CD14-positive monocyte (primary cell): ENCODE results near the gene NTM. TPM values are rescaled to one million over a fixed set of nuclear protein-coding genes. Genes with fewer than 3 reads are reported as not detected.

Experiments
- DNase-seq, 3 donors: peaks; one replicate each; pipeline ENCODE4 v3.0.0-alpha.2; 2011 to 2022
- H2AFZ ChIP-seq: 2 replicates; pipeline ENCODE4 v1.6.0; 2012; ENCODE audit warnings: mild to moderate bottlenecking, low read depth, low read length, inconsistent platforms; ENCODE audit not compliant: insufficient read depth, poor library complexity, severe bottlenecking
- H3K27ac ChIP-seq, 2 donors: 1 replicate in 1 of 2; 2 replicates in 1 of 2; pipeline ENCODE4 v1.5.1; 2012 to 2013; ENCODE audit warnings: low read length in 2 of 2, control low read depth in 1 of 2, inconsistent platforms in 1 of 2, low read depth in 1 of 2, mild to moderate bottlenecking in 1 of 2
- H3K27me3 ChIP-seq, 2 donors: one replicate each; pipeline versions ENCODE4 v1.6.0 to v1.6.1; 2011 to 2013; ENCODE audit warnings: low read length in 2 of 2; ENCODE audit not compliant: control insufficient read depth in 2 of 2, insufficient read depth in 2 of 2
- H3K36me3 ChIP-seq, 2 donors: replicated peaks in 1 of 2; 1 replicate in 1 of 2; 2 replicates in 1 of 2; pipeline versions ENCODE4 v1.5.1 to v1.6.1; 2012 to 2013; ENCODE audit warnings: low read length in 2 of 2, control low read depth in 1 of 2, inconsistent platforms in 1 of 2, mild to moderate bottlenecking in 1 of 2; ENCODE audit not compliant: insufficient read depth in 2 of 2, control insufficient read depth in 1 of 2
- H3K4me1 ChIP-seq, 2 donors: 1 replicate in 1 of 2; 2 replicates in 1 of 2; pipeline versions ENCODE4 v1.5.1 to v1.6.1; 2012 to 2013; ENCODE audit warnings: low read length in 2 of 2, control low read depth in 1 of 2, inconsistent platforms in 1 of 2, mild to moderate bottlenecking in 1 of 2, moderate library complexity in 1 of 2; ENCODE audit not compliant: insufficient read depth in 2 of 2, control insufficient read depth in 1 of 2
- H3K4me2 ChIP-seq: replicated peaks from 2 replicates; pipeline ENCODE3; 2012; ENCODE audit warnings: low read length, moderate library complexity, mild to moderate bottlenecking; ENCODE audit not compliant: poor library complexity, severe bottlenecking; ENCODE audit errors: extremely low read depth
- H3K4me3 ChIP-seq, 3 experiments: fragments of 200-600 bp in 1 of 3; sonication (generic) in 1 of 3; replicated peaks in 1 of 3; 1 replicate in 2 of 3; 2 replicates in 1 of 3; pipeline ENCODE4 v1.5.1; 2011 to 2013; ENCODE audit warnings: low read length in 3 of 3, mild to moderate bottlenecking in 3 of 3, control low read depth in 2 of 3, low read depth in 2 of 3, inconsistent platforms in 1 of 3, moderate library complexity in 1 of 3
- H3K79me2 ChIP-seq: 2 replicates; pipeline ENCODE4 v1.6.0; 2012; ENCODE audit warnings: mild to moderate bottlenecking, control low read depth, inconsistent platforms, low read length, moderate library complexity; ENCODE audit not compliant: insufficient read depth
- H3K9ac ChIP-seq: 2 replicates; pipeline ENCODE4 v1.6.0; 2017; ENCODE audit warnings: low read length, mild to moderate bottlenecking; ENCODE audit not compliant: insufficient read depth, poor library complexity, severe bottlenecking
- H3K9me3 ChIP-seq, 2 donors: replicated peaks in 1 of 2; 1 replicate in 1 of 2; 2 replicates in 1 of 2; pipeline versions ENCODE4 v1.5.1 to v1.6.1; 2012 to 2013; ENCODE audit warnings: low read length in 2 of 2, control low read depth in 1 of 2; ENCODE audit not compliant: control insufficient read depth in 1 of 2, insufficient read depth in 1 of 2
- H4K20me1 ChIP-seq: 2 replicates; pipeline ENCODE4 v1.6.0; 2012; ENCODE audit warnings: mild to moderate bottlenecking, low read length, control low read depth, moderate library complexity; ENCODE audit not compliant: insufficient read depth
- H3K27ac Mint-ChIP-seq, 7 donors: one replicate each; pipeline ENCODE4 v1.8.0; 2020; ENCODE audit warnings: mild to moderate bottlenecking in 7 of 7, mixed read lengths in 7 of 7, moderate library complexity in 6 of 7, inconsistent platforms in 2 of 7
- H3K27me3 Mint-ChIP-seq, 3 donors: one replicate each; pipeline ENCODE4 v1.8.0; 2021 to 2022; ENCODE audit warnings: low read depth in 3 of 3, mild to moderate bottlenecking in 3 of 3, mixed read lengths in 3 of 3, moderate library complexity in 3 of 3, inconsistent platforms in 1 of 3
- H3K36me3 Mint-ChIP-seq, 2 donors: one replicate each; pipeline ENCODE4 v1.8.0; 2020; ENCODE audit warnings: mixed read lengths in 2 of 2, inconsistent platforms in 1 of 2, mild to moderate bottlenecking in 1 of 2
- H3K4me1 Mint-ChIP-seq: one replicate; pipeline ENCODE4 v1.8.0; 2020; ENCODE audit warnings: mild to moderate bottlenecking, mixed read lengths
- H3K4me3 Mint-ChIP-seq, 2 donors: one replicate each; pipeline ENCODE4 v1.8.0; 2020; ENCODE audit warnings: mild to moderate bottlenecking in 2 of 2, mixed read lengths in 2 of 2, moderate library complexity in 1 of 2
- H3K9me3 Mint-ChIP-seq, 7 donors: one replicate each; pipeline ENCODE4 v1.8.0; 2020 to 2022; ENCODE audit warnings: mixed read lengths in 7 of 7, mild to moderate bottlenecking in 6 of 7, moderate library complexity in 6 of 7, inconsistent platforms in 2 of 7
- CTCF ChIP-seq: fragments of 200-600 bp; IDR thresholded peaks from one replicate; pipeline ENCODE4 v1.8.0; 2022; ENCODE audit warnings: antibody characterized with exemption, mild to moderate bottlenecking
- WGBS: methylation state at CpG from one replicate; pipeline ENCODE4 v1.1.5; 2013; ENCODE audit warnings: missing lambda C conversion rate; ENCODE audit not compliant: insufficient coverage; 5-methylcytosine and 5-hydroxymethylcytosine counted together
- intact Hi-C, 2 donors: fragments of 100-400 bp; cut with micrococcal nuclease; formaldehyde crosslinking; loops; one replicate each; pipeline versions ENCODE4 v1.15.0 to v1.15.1; 2023
- polyA plus RNA-seq, 3 donors: library from polyadenylated mRNA; depleted of rRNA in 1 of 3; unstranded in 2 of 3; stranded (reverse) in 1 of 3; fragments of 300-500 nt in 2 of 3; fragments of >200 nt in 1 of 3; fragmentation: Illumina TruSeq in 2 of 3; gene quantifications; 1 replicate in 2 of 3; 2 replicates in 1 of 3; pipeline ENCODE4 v1.2.3, GENCODE V29; 2012 to 2021

The NTM gene
- polyA plus RNA-seq, 3 donors = not detected

GRCh38 chr11:132184079-132184478 lies 813.7 kb downstream of the NTM start:
- Mint-ChIP-seq H3K36me3 (no peaks in the 10 kb centered on the region), H3K9me3 (peaks cover 0 to 3% (median 0%) of the 10 kb centered on the region in 7 donors), H3K4me3 (no peak overlapping the region), H3K4me1 (no peaks in the 10 kb centered on the region), H3K27ac (peak overlapping the region in 1 of 7 donors; percentile 77), H3K27me3 (peaks cover 0 to 1% (median 0%) of the 10 kb centered on the region in 3 donors)
- Histone ChIP-seq H3K4me2 (no peak overlapping the region), H3K27me3 (no peaks in the 10 kb centered on the region), H3K79me2 (no peaks in the 10 kb centered on the region), H3K9ac (no peak overlapping the region), H4K20me1 (no peaks in the 10 kb centered on the region), H2AFZ (no peak overlapping the region), H3K36me3 (no peaks in the 10 kb centered on the region), H3K9me3 (no peaks in the 10 kb centered on the region), H3K27ac (no peak overlapping the region), H3K4me1 (no peaks in the 10 kb centered on the region), H3K4me3 (no peak overlapping the region)
- TF ChIP-seq CTCF = no peak
- intact Hi-C loops = no loop called here
- WGBS = 83% methylated on average over 3 of the region's 4 CpGs
- DNase-seq = no peak

GRCh38 chr11:132185726-132186592 lies 815.5 kb downstream of the NTM start:
- no peak for DNase-seq
- Histone ChIP-seq H3K9ac (no peak overlapping the region), H3K36me3 (no peaks in the 10 kb centered on the region), H3K27me3 (no peaks in the 10 kb centered on the region), H3K9me3 (no peaks in the 10 kb centered on the region), H3K27ac (no peak overlapping the region), H2AFZ (no peak overlapping the region), H3K4me3 (no peak overlapping the region), H4K20me1 (no peaks in the 10 kb centered on the region), H3K79me2 (no peaks in the 10 kb centered on the region), H3K4me2 (no peak overlapping the region), H3K4me1 (no peaks in the 10 kb centered on the region)
- H3K27ac Mint-ChIP-seq = no peak overlapping the region
- no peaks in the 10 kb centered on the region for H3K36me3 Mint-ChIP-seq
- H3K27me3 Mint-ChIP-seq = peaks cover 0 to 1% (median 0%) of the 10 kb centered on the region in 3 donors
- no peak for TF ChIP-seq CTCF
- H3K9me3 Mint-ChIP-seq = peaks cover 0 to 2% (median 0%) of the 10 kb centered on the region in 7 donors
- no peaks in the 10 kb centered on the region for H3K4me1 Mint-ChIP-seq
- WGBS = 88% methylated on average over 8 of the region's 12 CpGs
- intact Hi-C loops = no loop called here
- H3K4me3 Mint-ChIP-seq = no peak overlapping the region
